ENCODE measurements around the gene ZFYVE19.

Gene ZFYVE19

GRCh38 chr15:40815042-40815698 lies 8.3 kb downstream of the ZFYVE19 start:
- Histone ChIP-seq H3K4me1 (ENCODE audit: control insufficient read depth, insufficient read depth, low read length) (peaks cover 5% of the 10 kb centered on the region), H3K9ac (ENCODE audit: low read length in 2 of 2) (no peak overlapping the region), H3K27ac (ENCODE audit: low read length) (no peak overlapping the region), H3K9me3 (ENCODE audit: control insufficient read depth in 2 of 2, low read length in 2 of 2) (no peaks in the 10 kb centered on the region), H3K36me3 (ENCODE audit: control insufficient read depth in 2 of 2, insufficient read depth in 2 of 2, low read length in 2 of 2) (peaks cover 0 to 24% of the 10 kb centered on the region in 2 donors), H3K27me3 (ENCODE audit: control insufficient read depth in 1 of 2, insufficient read depth in 2 of 2, low read length in 2 of 2) (no peaks in the 10 kb centered on the region), H3K4me3 (ENCODE audit: low read length in 2 of 2) (no peak overlapping the region)

GRCh38 chr15:40819048-40819447 lies 12.2 kb downstream of the ZFYVE19 start:
- no peak overlapping the region for H3K27ac ChIP-seq (ENCODE audit: low read length)
- no peak overlapping the region for H3K9ac ChIP-seq (ENCODE audit: low read length in 2 of 2)
- H3K4me3 ChIP-seq (ENCODE audit: low read length in 2 of 2) = no peak overlapping the region
- H3K9me3 ChIP-seq (ENCODE audit: control insufficient read depth in 2 of 2, low read length in 2 of 2) = no peaks in the 10 kb centered on the region
- H3K36me3 ChIP-seq (ENCODE audit: control insufficient read depth in 2 of 2, insufficient read depth in 2 of 2, low read length in 2 of 2) = peaks cover 0 to 7% of the 10 kb centered on the region in 2 donors
- H3K4me1 ChIP-seq (ENCODE audit: control insufficient read depth, insufficient read depth, low read length) = peaks cover 5% of the 10 kb centered on the region
- no peaks in the 10 kb centered on the region for H3K27me3 ChIP-seq (ENCODE audit: control insufficient read depth in 1 of 2, insufficient read depth in 2 of 2, low read length in 2 of 2)

- Histone ChIP-seq H3K9me3 (ENCODE audit: control insufficient read depth in 2 of 2, low read length in 2 of 2) (no peaks in the 10 kb centered on the region), H3K27me3 (ENCODE audit: control insufficient read depth in 1 of 2, insufficient read depth in 2 of 2, low read length in 2 of 2) (peaks cover 0 to 2% of the 10 kb centered on the region in 2 donors), H3K27ac (ENCODE audit: low read length) (no peak overlapping the region), H3K36me3 (ENCODE audit: control insufficient read depth in 2 of 2, insufficient read depth in 2 of 2, low read length in 2 of 2) (no peaks in the 10 kb centered on the region), H3K4me3 (ENCODE audit: low read length in 2 of 2) (no peak overlapping the region), H3K9ac (ENCODE audit: low read length in 2 of 2) (no peak overlapping the region), H3K4me1 (ENCODE audit: control insufficient read depth, insufficient read depth, low read length) (no peaks in the 10 kb centered on the region)
These were observed 14.3 kb downstream of the ZFYVE19 start for GRCh38 chr15:40821195-40821594.

- no peaks in the 10 kb centered on the region for H3K36me3 ChIP-seq (ENCODE audit: control insufficient read depth in 2 of 2, insufficient read depth in 2 of 2, low read length in 2 of 2)
- H3K9me3 ChIP-seq (ENCODE audit: control insufficient read depth in 2 of 2, low read length in 2 of 2) = no peaks in the 10 kb centered on the region
- H3K27me3 ChIP-seq (ENCODE audit: control insufficient read depth in 1 of 2, insufficient read depth in 2 of 2, low read length in 2 of 2) = peaks cover 0 to 2% of the 10 kb centered on the region in 2 donors
- no peak overlapping the region for H3K27ac ChIP-seq (ENCODE audit: low read length)
- no peak overlapping the region for H3K9ac ChIP-seq (ENCODE audit: low read length in 2 of 2)
- no peak overlapping the region for H3K4me3 ChIP-seq (ENCODE audit: low read length in 2 of 2)
- no peaks in the 10 kb centered on the region for H3K4me1 ChIP-seq (ENCODE audit: control insufficient read depth, insufficient read depth, low read length)
These were observed 16.9 kb downstream of the ZFYVE19 start for GRCh38 chr15:40823572-40824343.

GRCh38 chr15:40825661-40826422 lies 19.0 kb downstream of the ZFYVE19 start:
- Histone ChIP-seq H3K9me3 (ENCODE audit: control insufficient read depth in 2 of 2, low read length in 2 of 2) (no peaks in the 10 kb centered on the region), H3K4me1 (ENCODE audit: control insufficient read depth, insufficient read depth, low read length) (no peaks in the 10 kb centered on the region), H3K27ac (ENCODE audit: low read length) (no peak overlapping the region), H3K36me3 (ENCODE audit: control insufficient read depth in 2 of 2, insufficient read depth in 2 of 2, low read length in 2 of 2) (no peaks in the 10 kb centered on the region), H3K9ac (ENCODE audit: low read length in 2 of 2) (no peak overlapping the region), H3K4me3 (ENCODE audit: low read length in 2 of 2) (no peak overlapping the region), H3K27me3 (ENCODE audit: control insufficient read depth in 1 of 2, insufficient read depth in 2 of 2, low read length in 2 of 2) (peaks cover 0 to 2% of the 10 kb centered on the region in 2 donors)

- H3K36me3 ChIP-seq (ENCODE audit: control insufficient read depth in 2 of 2, insufficient read depth in 2 of 2, low read length in 2 of 2) = no peaks in the 10 kb centered on the region
- H3K4me1 ChIP-seq (ENCODE audit: control insufficient read depth, insufficient read depth, low read length) = no peaks in the 10 kb centered on the region
- H3K27me3 ChIP-seq (ENCODE audit: control insufficient read depth in 1 of 2, insufficient read depth in 2 of 2, low read length in 2 of 2) = peaks cover 0 to 2% of the 10 kb centered on the region in 2 donors
- H3K9me3 ChIP-seq (ENCODE audit: control insufficient read depth in 2 of 2, low read length in 2 of 2) = no peaks in the 10 kb centered on the region
- H3K9ac ChIP-seq (ENCODE audit: low read length in 2 of 2) = no peak overlapping the region
- no peak overlapping the region for H3K4me3 ChIP-seq (ENCODE audit: low read length in 2 of 2)
- no peak overlapping the region for H3K27ac ChIP-seq (ENCODE audit: low read length)
These were observed 19.7 kb downstream of the ZFYVE19 start for GRCh38 chr15:40826423-40827075.

- no peaks in the 10 kb centered on the region for H3K4me1 ChIP-seq (ENCODE audit: control insufficient read depth, insufficient read depth, low read length)
- no peak within 1 kb of the TSS for H3K4me3 ChIP-seq (ENCODE audit: low read length in 2 of 2)
- H3K9ac ChIP-seq (ENCODE audit: low read length in 2 of 2) = no peak within 1 kb of the TSS
- no peak within 1 kb of the TSS for H3K27ac ChIP-seq (ENCODE audit: low read length)
- H3K27me3 ChIP-seq (ENCODE audit: control insufficient read depth in 1 of 2, insufficient read depth in 2 of 2, low read length in 2 of 2) = peaks cover 0 to 2% of the 10 kb centered on the region in 2 donors
- no peaks in the 10 kb centered on the region for H3K9me3 ChIP-seq (ENCODE audit: control insufficient read depth in 2 of 2, low read length in 2 of 2)
- H3K36me3 ChIP-seq (ENCODE audit: control insufficient read depth in 2 of 2, insufficient read depth in 2 of 2, low read length in 2 of 2) = no peaks in the 10 kb centered on the region
These were observed 21.7 kb downstream of the ZFYVE19 start, which contains the start of gene PPP1R14D for GRCh38 chr15:40828447-40829036. Gene PPP1R14D (minus strand): TSS chr15:40828708. CDS start chr15:40828641, 67 bp downstream.

- Histone ChIP-seq H3K36me3 (ENCODE audit: control insufficient read depth in 2 of 2, insufficient read depth in 2 of 2, low read length in 2 of 2) (no peaks in the 10 kb centered on the region), H3K4me3 (ENCODE audit: low read length in 2 of 2) (no peak overlapping the region), H3K9ac (ENCODE audit: low read length in 2 of 2) (no peak overlapping the region), H3K27ac (ENCODE audit: low read length) (no peak overlapping the region), H3K4me1 (ENCODE audit: control insufficient read depth, insufficient read depth, low read length) (no peaks in the 10 kb centered on the region), H3K9me3 (ENCODE audit: control insufficient read depth in 2 of 2, low read length in 2 of 2) (no peaks in the 10 kb centered on the region), H3K27me3 (ENCODE audit: control insufficient read depth in 1 of 2, insufficient read depth in 2 of 2, low read length in 2 of 2) (peaks cover 0 to 2% of the 10 kb centered on the region in 2 donors)
These were observed 22.2 kb downstream of the ZFYVE19 start for GRCh38 chr15:40829115-40829514.

- Histone ChIP-seq H3K4me1 (ENCODE audit: control insufficient read depth, insufficient read depth, low read length) (no peaks in the 10 kb centered on the region), H3K36me3 (ENCODE audit: control insufficient read depth in 2 of 2, insufficient read depth in 2 of 2, low read length in 2 of 2) (no peaks in the 10 kb centered on the region), H3K9me3 (ENCODE audit: control insufficient read depth in 2 of 2, low read length in 2 of 2) (no peaks in the 10 kb centered on the region), H3K9ac (ENCODE audit: low read length in 2 of 2) (no peak overlapping the region), H3K27ac (ENCODE audit: low read length) (no peak overlapping the region), H3K4me3 (ENCODE audit: low read length in 2 of 2) (no peak overlapping the region), H3K27me3 (ENCODE audit: control insufficient read depth in 1 of 2, insufficient read depth in 2 of 2, low read length in 2 of 2) (no peaks in the 10 kb centered on the region)
These were observed 24.0 kb downstream of the ZFYVE19 start for GRCh38 chr15:40830884-40831283.

GRCh38 chr15:40831861-40832260 lies 25.0 kb downstream of the ZFYVE19 start:
- Histone ChIP-seq H3K27me3 (ENCODE audit: control insufficient read depth in 1 of 2, insufficient read depth in 2 of 2, low read length in 2 of 2) (no peaks in the 10 kb centered on the region), H3K9me3 (ENCODE audit: control insufficient read depth in 2 of 2, low read length in 2 of 2) (no peaks in the 10 kb centered on the region), H3K4me3 (ENCODE audit: low read length in 2 of 2) (no peak overlapping the region), H3K36me3 (ENCODE audit: control insufficient read depth in 2 of 2, insufficient read depth in 2 of 2, low read length in 2 of 2) (no peaks in the 10 kb centered on the region), H3K27ac (ENCODE audit: low read length) (no peak overlapping the region), H3K9ac (ENCODE audit: low read length in 2 of 2) (no peak overlapping the region), H3K4me1 (ENCODE audit: control insufficient read depth, insufficient read depth, low read length) (no peaks in the 10 kb centered on the region)
